CD4-positive, alpha-beta T cell (primary cell): ENCODE measurements around the gene COX10. TPM values are rescaled to one million over a fixed set of nuclear protein-coding genes. Genes with fewer than 3 reads are reported as not detected.

Experiments
- ATAC-seq: fragments of 200-7000 bp; cut with Tn5 transposase; one replicate; pipeline ENCODE4 v1.10.0; 2022; ENCODE audit warnings: mild to moderate bottlenecking; ENCODE audit not compliant: poor library complexity
- CTCF ChIA-PET: fragments of 350-600 bp; sonication (Branson Sonifier 250); formaldehyde crosslinking; loops from one replicate; lab custom pipeline; 2021; ENCODE audit warnings: antibody characterized with exemption, inconsistent platforms; lab: Charles Lee
- POLR2A ChIA-PET: fragments of 350-600 bp; sonication (Branson Sonifier 250); formaldehyde crosslinking; loops from one replicate; lab custom pipeline; 2021; ENCODE audit warnings: antibody characterized with exemption, inconsistent platforms; lab: Charles Lee
- DNase-seq, 14 experiments: peaks; one replicate each; pipeline ENCODE4 v3.0.0-alpha.2; 2013 to 2020; ENCODE audit warnings: mixed read lengths in 2 of 14
- H3K27ac ChIP-seq, 2 donors: one replicate each; pipeline versions ENCODE4 v1.5.1 to v1.7.0; 2013; ENCODE audit warnings: low read length in 2 of 2, low read depth in 1 of 2, mild to moderate bottlenecking in 1 of 2
- H3K27me3 ChIP-seq, 2 experiments: 1 replicate in 1 of 2; 2 replicates in 1 of 2; pipeline versions ENCODE4 v1.6.1 to v1.7.0; 2013; ENCODE audit warnings: low read length in 2 of 2, control low read depth in 1 of 2, mild to moderate bottlenecking in 1 of 2, moderate library complexity in 1 of 2; ENCODE audit not compliant: insufficient read depth in 2 of 2, control insufficient read depth in 1 of 2
- H3K36me3 ChIP-seq: one replicate; pipeline ENCODE4 v1.6.1; 2013; ENCODE audit warnings: low read length, control low read depth; ENCODE audit not compliant: insufficient read depth
- H3K4me1 ChIP-seq: one replicate; pipeline ENCODE4 v1.6.1; 2013; ENCODE audit warnings: low read length, control low read depth; ENCODE audit not compliant: insufficient read depth
- H3K4me3 ChIP-seq: one replicate; pipeline ENCODE4 v1.5.1; 2013; ENCODE audit warnings: mild to moderate bottlenecking, low read length, moderate library complexity
- H3K9me3 ChIP-seq, 2 experiments: 1 replicate in 1 of 2; 2 replicates in 1 of 2; pipeline versions ENCODE4 v1.6.1 to v1.7.0; 2013; ENCODE audit warnings: low read length in 2 of 2, mild to moderate bottlenecking in 2 of 2, control low read depth in 1 of 2, moderate library complexity in 1 of 2; ENCODE audit not compliant: control insufficient read depth in 1 of 2, insufficient read depth in 1 of 2
- H3K27ac Mint-ChIP-seq: one replicate; pipeline ENCODE4 v1.8.0; 2020; ENCODE audit warnings: mixed read lengths
- H3K27me3 Mint-ChIP-seq: one replicate; pipeline ENCODE4 v1.8.0; 2021; ENCODE audit warnings: mixed read lengths
- H3K36me3 Mint-ChIP-seq: one replicate; pipeline ENCODE4 v1.8.0; 2021; ENCODE audit warnings: low read depth, mixed read lengths
- H3K4me1 Mint-ChIP-seq: one replicate; pipeline ENCODE4 v1.8.0; 2021; ENCODE audit warnings: low read depth, mixed read lengths
- H3K4me3 Mint-ChIP-seq: one replicate; pipeline ENCODE4 v1.8.0; 2020; ENCODE audit warnings: mild to moderate bottlenecking, mixed read lengths
- H3K9me3 Mint-ChIP-seq: one replicate; pipeline ENCODE4 v1.8.0; 2020; ENCODE audit warnings: mixed read lengths
- intact Hi-C, 2 experiments: fragments of 100-400 bp; cut with DNase I in 1 of 2; cut with micrococcal nuclease in 1 of 2; formaldehyde crosslinking; loops; one replicate each; pipeline versions ENCODE4 v1.15.1 to v1.9.0; 2023 to 2025; cut with DNase I, micrococcal nuclease
- total RNA-seq, 174 experiments: library from RNA in 2 of 174; stranded (reverse) in 2 of 174; gene quantifications; one replicate each; pipeline ENCODE4 v1.2.3 and lab custom pipeline; 2021 to 2026
- TF ChIP-seq, protein P1 (sequence below): fragments of 200-600 bp; IDR thresholded peaks from one replicate; pipeline ENCODE4 v1.8.0; 2022; ENCODE audit warnings: antibody characterized with exemption, mild to moderate bottlenecking

The COX10 gene
- total RNA-seq, 2 experiments from 2014 or later = 9.1 to 9.9 TPM

DNA sequence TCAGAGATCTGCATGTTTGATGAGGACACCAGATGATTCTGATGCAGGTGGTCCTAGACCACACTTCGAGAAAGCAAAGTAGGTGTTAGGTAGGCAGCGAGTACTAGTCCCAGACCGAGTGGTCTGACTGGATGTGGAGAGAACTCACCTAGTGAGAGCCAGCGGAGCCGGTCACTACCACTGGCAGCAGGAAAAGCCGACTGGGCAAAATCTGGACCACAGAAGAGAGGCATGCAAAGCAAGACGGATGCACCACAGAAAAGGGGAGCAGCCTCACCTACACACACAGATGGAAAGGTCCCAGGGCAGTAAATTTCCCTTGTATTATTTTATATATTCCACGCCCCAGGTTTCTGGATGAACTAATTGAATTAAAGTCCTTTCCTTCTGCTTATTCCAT, 13.5 kb downstream of the COX10 start:
- ChIA-PET POLR2A (interaction anchor here (0.8 kb wide), 1 partner anchor 118 kb away, joined by 3 read pairs; no protein-coding TSS in a partner anchor), CTCF (no interaction called here)
- H3K9me3 Mint-ChIP-seq = no peaks in the 10 kb centered on the region
- H3K27me3 Mint-ChIP-seq = no peaks in the 10 kb centered on the region
- Histone ChIP-seq H3K36me3 (peaks cover 15% of the 10 kb centered on the region), H3K9me3 (no peaks in the 10 kb centered on the region), H3K4me1 (no peaks in the 10 kb centered on the region), H3K27ac (no peak overlapping the region), H3K27me3 (no peaks in the 10 kb centered on the region), H3K4me3 (no peak overlapping the region)
- intact Hi-C loops = no loop called here
- TF ChIP-seq, protein P1, sequence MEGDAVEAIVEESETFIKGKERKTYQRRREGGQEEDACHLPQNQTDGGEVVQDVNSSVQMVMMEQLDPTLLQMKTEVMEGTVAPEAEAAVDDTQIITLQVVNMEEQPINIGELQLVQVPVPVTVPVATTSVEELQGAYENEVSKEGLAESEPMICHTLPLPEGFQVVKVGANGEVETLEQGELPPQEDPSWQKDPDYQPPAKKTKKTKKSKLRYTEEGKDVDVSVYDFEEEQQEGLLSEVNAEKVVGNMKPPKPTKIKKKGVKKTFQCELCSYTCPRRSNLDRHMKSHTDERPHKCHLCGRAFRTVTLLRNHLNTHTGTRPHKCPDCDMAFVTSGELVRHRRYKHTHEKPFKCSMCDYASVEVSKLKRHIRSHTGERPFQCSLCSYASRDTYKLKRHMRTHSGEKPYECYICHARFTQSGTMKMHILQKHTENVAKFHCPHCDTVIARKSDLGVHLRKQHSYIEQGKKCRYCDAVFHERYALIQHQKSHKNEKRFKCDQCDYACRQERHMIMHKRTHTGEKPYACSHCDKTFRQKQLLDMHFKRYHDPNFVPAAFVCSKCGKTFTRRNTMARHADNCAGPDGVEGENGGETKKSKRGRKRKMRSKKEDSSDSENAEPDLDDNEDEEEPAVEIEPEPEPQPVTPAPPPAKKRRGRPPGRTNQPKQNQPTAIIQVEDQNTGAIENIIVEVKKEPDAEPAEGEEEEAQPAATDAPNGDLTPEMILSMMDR = no peak
- peaks cover 70% of the 10 kb centered on the region for H3K36me3 Mint-ChIP-seq
- DNase-seq (no peak), ATAC-seq (no peak)
- peaks cover 27% of the 10 kb centered on the region for H3K4me1 Mint-ChIP-seq
- no peak overlapping the region for H3K4me3 Mint-ChIP-seq
- no peak overlapping the region for H3K27ac Mint-ChIP-seq

GRCh38 chr17:14084955-14085354, 15.7 kb downstream of the COX10 start:
- H3K36me3 ChIP-seq = peaks cover 5% of the 10 kb centered on the region
- H3K27me3 ChIP-seq = no peaks in the 10 kb centered on the region
- H3K9me3 ChIP-seq = no peaks in the 10 kb centered on the region
- H3K27ac ChIP-seq = no peak overlapping the region
- intact Hi-C loops = no loop called here
- no peak for DNase-seq
- peaks cover 48% of the 10 kb centered on the region for H3K4me1 Mint-ChIP-seq
- no peak for ATAC-seq
- POLR2A ChIA-PET = no interaction called here
- no peak overlapping the region for H3K4me3 ChIP-seq
- CTCF ChIA-PET = interaction anchor here (0.8 to 1.1 kb wide), 2 partner anchors 216 to 217 kb away, joined by 3 read pairs; partner anchors contain the start of gene HS3ST3B1
- TF ChIP-seq, protein P1 = no peak
- no peak overlapping the region for H3K27ac Mint-ChIP-seq
- H3K4me3 Mint-ChIP-seq = no peak overlapping the region
- peaks cover 60% of the 10 kb centered on the region for H3K36me3 Mint-ChIP-seq
- H3K9me3 Mint-ChIP-seq = no peaks in the 10 kb centered on the region
- H3K27me3 Mint-ChIP-seq = no peaks in the 10 kb centered on the region
- no peaks in the 10 kb centered on the region for H3K4me1 ChIP-seq

GRCh38 chr17:14086189-14086588, 16.9 kb downstream of the COX10 start:
- Histone ChIP-seq H3K27me3 (no peaks in the 10 kb centered on the region), H3K27ac (no peak overlapping the region), H3K4me3 (no peak overlapping the region), H3K9me3 (no peaks in the 10 kb centered on the region), H3K4me1 (no peaks in the 10 kb centered on the region), H3K36me3 (peaks cover 3% of the 10 kb centered on the region)
- Mint-ChIP-seq H3K36me3 (peaks cover 49% of the 10 kb centered on the region), H3K27me3 (no peaks in the 10 kb centered on the region), H3K4me3 (no peak overlapping the region), H3K27ac (no peak overlapping the region), H3K9me3 (no peaks in the 10 kb centered on the region), H3K4me1 (peaks cover 51% of the 10 kb centered on the region)
- ChIA-PET CTCF (interaction anchor here (1.1 kb wide), 1 partner anchor 216 kb away, joined by 3 read pairs; no protein-coding TSS in a partner anchor), POLR2A (no interaction called here)
- DNase-seq (no peak), ATAC-seq (no peak)
- TF ChIP-seq, protein P1 = no peak
- intact Hi-C loops = no loop called here
